ENCODE data around the gene GOLGA6A. TPM values are rescaled to one million over a fixed set of nuclear protein-coding genes. Genes with fewer than 3 reads are reported as not detected.

GOLGA6A gene
- total and polyA plus RNA-seq, 9 of the 15 experiments (the other 6 are each of a cell fraction or from before 2014, with no cell fraction given), result not detected

- TF ChIP-seq TFE3 (CRISPR knock-in tag; IDR thresholded peaks at IDR 0.05) (no peak), MBD1 (CRISPR knock-in tag; IDR thresholded peaks at IDR 0.05) (no peak), ZNF445 (CRISPR knock-in tag; IDR thresholded peaks at IDR 0.05; ENCODE audit: low read depth) (no peak), PTBP1 (IDR thresholded peaks at IDR 0.05; ENCODE audit: low read depth, low read length) (no peak), ZSCAN29 (IDR thresholded peaks at IDR 0.05) (no peak), HSF4 (CRISPR knock-in tag; IDR thresholded peaks at IDR 0.05; ENCODE audit: borderline replicate concordance) (no peak), ZNF280B (CRISPR knock-in tag; IDR thresholded peaks at IDR 0.05) (no peak), ZNF165 (CRISPR knock-in tag; IDR thresholded peaks at IDR 0.05; ENCODE audit: borderline replicate concordance) (no peak), ZNF224 (CRISPR knock-in tag; IDR thresholded peaks at IDR 0.05) (no peak)
Measured at GRCh38 chr15:74120426-74120825, 38.1 kb upstream of the GOLGA6A start (continued).

All from K562 (cell line).